ENCODE data around the gene HPGD.
A peak's percentile ranks its signal among the peaks of the same experiment; 100 is the strongest.

The HPGD gene

GRCh38 chr4:174522183-174523024, at the start of gene HPGD:
TSS of gene HPGD (minus strand) at chr4:174522488. CDS start at chr4:174522451, 37 bp downstream.
- DNase-seq (ENCODE audit: low read depth), result peak; percentile 33

- no peak for DNase-seq (ENCODE audit: low read depth)
Measured at GRCh38 chr4:174564529-174564928, 42.2 kb upstream of the HPGD start.

GRCh38 chr4:174563399-174563798, 41.1 kb upstream of the HPGD start:
- DNase-seq (ENCODE audit: low read depth), result no peak

GRCh38 chr4:174561560-174561959, 39.3 kb upstream of the HPGD start:
- no peak for DNase-seq (ENCODE audit: low read depth)

GRCh38 chr4:174559894-174560293, 37.6 kb upstream of the HPGD start:
- no peak for DNase-seq (ENCODE audit: low read depth)

GRCh38 chr4:174555789-174556630, 33.7 kb upstream of the HPGD start:
- no peak for DNase-seq (ENCODE audit: low read depth)

- no peak for DNase-seq (ENCODE audit: low read depth)
Measured at GRCh38 chr4:174554231-174554728, 32.0 kb upstream of the HPGD start.

- no peak for DNase-seq (ENCODE audit: low read depth)
Measured at GRCh38 chr4:174553828-174554227, 31.5 kb upstream of the HPGD start.

- no peak for DNase-seq (ENCODE audit: low read depth)
Measured at GRCh38 chr4:174553031-174553430, 30.7 kb upstream of the HPGD start.

- DNase-seq (ENCODE audit: low read depth), result no peak
Measured at GRCh38 chr4:174550541-174550940, 28.3 kb upstream of the HPGD start.

- no peak for DNase-seq (ENCODE audit: low read depth)
Measured at GRCh38 chr4:174549721-174550120, 27.4 kb upstream of the HPGD start.

GRCh38 chr4:174545268-174545667, 23.0 kb upstream of the HPGD start:
- no peak for DNase-seq (ENCODE audit: low read depth)

GRCh38 chr4:174544496-174544895, 22.2 kb upstream of the HPGD start:
- no peak for DNase-seq (ENCODE audit: low read depth)

GRCh38 chr4:174540175-174540574, 17.9 kb upstream of the HPGD start:
- no peak for DNase-seq (ENCODE audit: low read depth)

GRCh38 chr4:174539571-174539970, 17.3 kb upstream of the HPGD start:
- no peak for DNase-seq (ENCODE audit: low read depth)

GRCh38 chr4:174538876-174539250, 16.6 kb upstream of the HPGD start:
- no peak for DNase-seq (ENCODE audit: low read depth)

GRCh38 chr4:174538123-174538875, 16.0 kb upstream of the HPGD start:
- DNase-seq (ENCODE audit: low read depth), result no peak

GRCh38 chr4:174537634-174538033, 15.3 kb upstream of the HPGD start:
- DNase-seq (ENCODE audit: low read depth), result no peak

- DNase-seq (ENCODE audit: low read depth), result no peak
Measured at GRCh38 chr4:174534461-174534860, 12.2 kb upstream of the HPGD start.

GRCh38 chr4:174532445-174532844, 10.2 kb upstream of the HPGD start:
- DNase-seq (ENCODE audit: low read depth), result no peak

GRCh38 chr4:174531486-174531885, 9.2 kb upstream of the HPGD start:
- no peak for DNase-seq (ENCODE audit: low read depth)

GRCh38 chr4:174528226-174528625, 5.9 kb upstream of the HPGD start:
- no peak for DNase-seq (ENCODE audit: low read depth)
